ENCODE results near the gene PSORS1C1.
"Not testable (repeated sequence)": the region's sequence is repeated elsewhere in the genome, so short reads cannot be mapped to it uniquely, and the experiment has no call there.

PSORS1C1 gene

GRCh38 chr6:31165064-31165832, 50.6 kb downstream of the PSORS1C1 start:
- Histone ChIP-seq H3K4me1 (ENCODE audit: control insufficient read depth, low read length) (peaks cover 28% of the 10 kb centered on the region), H3K79me2 (ENCODE audit: control insufficient read depth, low read length) (peaks cover 19% of the 10 kb centered on the region), H3K36me3 (ENCODE audit: control insufficient read depth, low read length) (peaks cover 36% of the 10 kb centered on the region), H3K4me2 (ENCODE audit: low read length) (peak overlapping the region; percentile 31)
- H3K27me3 ChIP-seq (ENCODE audit: control insufficient read depth, low read length); H4K20me1 ChIP-seq (ENCODE audit: control insufficient read depth, insufficient read depth, low read depth, low read length); H3K9me3 ChIP-seq (ENCODE audit: control insufficient read depth, insufficient read depth, low read length); H3K9me2 ChIP-seq (replicated peaks; ENCODE audit: control insufficient read depth, low read length); H3K4me3 ChIP-seq (ENCODE audit: low read length); H3F3A ChIP-seq (ENCODE audit: control insufficient read depth, insufficient read depth); H3K27ac ChIP-seq (ENCODE audit: low read depth, low read length): not testable (repeated sequence)

DNA sequence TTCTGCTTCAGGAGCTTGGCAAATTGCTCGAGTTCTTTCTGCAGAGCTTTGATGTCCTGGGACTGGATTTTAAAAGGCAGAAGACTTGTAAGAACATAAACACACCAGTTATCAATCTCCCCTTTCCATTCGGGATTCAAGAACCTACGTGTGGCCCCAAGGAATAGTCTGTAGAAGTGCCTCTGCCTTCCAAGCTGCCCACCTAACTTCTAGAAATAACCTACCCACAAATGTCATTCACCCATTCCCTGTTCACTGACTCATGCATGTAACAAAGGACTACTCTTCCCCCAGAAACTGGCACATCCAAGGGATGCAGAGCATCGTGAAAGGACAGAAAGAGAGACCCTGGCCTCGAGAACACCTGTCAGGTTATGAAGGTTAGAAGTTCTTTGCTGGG, 51.4 kb downstream of the PSORS1C1 start:
- H4K20me1 ChIP-seq (ENCODE audit: control insufficient read depth, insufficient read depth, low read depth, low read length): 0 out of 2 replicates have a peak, but pooled peaks cover 5% of the 10 kb centered on the region
- peaks cover 24% of the 10 kb centered on the region for H3K4me1 ChIP-seq (ENCODE audit: control insufficient read depth, low read length)
- H3K79me2 ChIP-seq (ENCODE audit: control insufficient read depth, low read length): peaks cover 15% of the 10 kb centered on the region
- no peak overlapping the region for H3K4me3 ChIP-seq (ENCODE audit: low read length)
- no peak overlapping the region for H3K27ac ChIP-seq (ENCODE audit: low read depth, low read length)
- H3K9me3 ChIP-seq (ENCODE audit: control insufficient read depth, insufficient read depth, low read length): no peaks in the 10 kb centered on the region
- H3K9me2 ChIP-seq (replicated peaks; ENCODE audit: control insufficient read depth, low read length): no peaks in the 10 kb centered on the region
- H3F3A ChIP-seq (ENCODE audit: control insufficient read depth, insufficient read depth): no peaks in the 10 kb centered on the region
- H3K36me3 ChIP-seq (ENCODE audit: control insufficient read depth, low read length): peaks cover 32% of the 10 kb centered on the region
- H3K4me2 ChIP-seq (ENCODE audit: low read length): no peak overlapping the region
- H3K27me3 ChIP-seq (ENCODE audit: control insufficient read depth, low read length): no peaks in the 10 kb centered on the region
- TF ChIP-seq, protein P1, sequence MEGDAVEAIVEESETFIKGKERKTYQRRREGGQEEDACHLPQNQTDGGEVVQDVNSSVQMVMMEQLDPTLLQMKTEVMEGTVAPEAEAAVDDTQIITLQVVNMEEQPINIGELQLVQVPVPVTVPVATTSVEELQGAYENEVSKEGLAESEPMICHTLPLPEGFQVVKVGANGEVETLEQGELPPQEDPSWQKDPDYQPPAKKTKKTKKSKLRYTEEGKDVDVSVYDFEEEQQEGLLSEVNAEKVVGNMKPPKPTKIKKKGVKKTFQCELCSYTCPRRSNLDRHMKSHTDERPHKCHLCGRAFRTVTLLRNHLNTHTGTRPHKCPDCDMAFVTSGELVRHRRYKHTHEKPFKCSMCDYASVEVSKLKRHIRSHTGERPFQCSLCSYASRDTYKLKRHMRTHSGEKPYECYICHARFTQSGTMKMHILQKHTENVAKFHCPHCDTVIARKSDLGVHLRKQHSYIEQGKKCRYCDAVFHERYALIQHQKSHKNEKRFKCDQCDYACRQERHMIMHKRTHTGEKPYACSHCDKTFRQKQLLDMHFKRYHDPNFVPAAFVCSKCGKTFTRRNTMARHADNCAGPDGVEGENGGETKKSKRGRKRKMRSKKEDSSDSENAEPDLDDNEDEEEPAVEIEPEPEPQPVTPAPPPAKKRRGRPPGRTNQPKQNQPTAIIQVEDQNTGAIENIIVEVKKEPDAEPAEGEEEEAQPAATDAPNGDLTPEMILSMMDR (IDR thresholded peaks at IDR 0.05; ENCODE audit: low read depth, low read length, poor library complexity, severe bottlenecking): no peak
- no peak for TF ChIP-seq EZH2phosphoT487 (IDR thresholded peaks at IDR 0.05; ENCODE audit: borderline replicate concordance, low read length)

DNA sequence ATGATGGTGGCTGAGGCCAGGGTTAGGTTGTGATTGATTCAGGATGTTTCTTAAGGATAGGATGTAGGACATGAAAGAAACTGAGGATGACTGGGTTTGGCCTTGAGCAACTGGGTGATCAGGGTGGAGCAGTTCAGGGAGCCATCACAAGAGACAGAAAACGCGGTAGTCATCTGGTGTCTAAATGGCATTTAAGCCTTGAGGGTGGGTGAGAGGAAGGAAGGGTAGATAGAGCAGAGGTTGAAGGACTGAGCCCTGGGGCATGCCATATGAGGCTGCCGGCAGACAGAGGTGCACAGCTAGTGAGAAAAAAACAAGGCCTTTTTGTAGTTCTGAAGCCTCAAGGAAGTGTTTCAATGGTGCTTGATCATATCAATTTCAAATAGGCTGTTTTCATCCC, 54.0 kb downstream of the PSORS1C1 start:
- H3K36me3 ChIP-seq (ENCODE audit: control insufficient read depth, low read length): peaks cover 6% of the 10 kb centered on the region
- H3K27ac ChIP-seq (ENCODE audit: low read depth, low read length): no peak overlapping the region
- H3K4me3 ChIP-seq (ENCODE audit: low read length): no peak overlapping the region
- H3K4me2 ChIP-seq (ENCODE audit: low read length): no peak overlapping the region
- H3K9me3 ChIP-seq (ENCODE audit: control insufficient read depth, insufficient read depth, low read length): no peaks in the 10 kb centered on the region
- H4K20me1 ChIP-seq (ENCODE audit: control insufficient read depth, insufficient read depth, low read depth, low read length): 0 out of 2 replicates have a peak, but pooled peaks cover 3% of the 10 kb centered on the region
- peaks cover 14% of the 10 kb centered on the region for H3K4me1 ChIP-seq (ENCODE audit: control insufficient read depth, low read length)
- no peak for TF ChIP-seq EZH2phosphoT487 (IDR thresholded peaks at IDR 0.05; ENCODE audit: borderline replicate concordance, low read length)
- TF ChIP-seq, protein P1 (IDR thresholded peaks at IDR 0.05; ENCODE audit: low read depth, low read length, poor library complexity, severe bottlenecking): no peak
- no peaks in the 10 kb centered on the region for H3K79me2 ChIP-seq (ENCODE audit: control insufficient read depth, low read length)
- H3F3A ChIP-seq (ENCODE audit: control insufficient read depth, insufficient read depth): no peaks in the 10 kb centered on the region
- H3K27me3 ChIP-seq (ENCODE audit: control insufficient read depth, low read length): no peaks in the 10 kb centered on the region
- no peaks in the 10 kb centered on the region for H3K9me2 ChIP-seq (replicated peaks; ENCODE audit: control insufficient read depth, low read length)

DNA sequence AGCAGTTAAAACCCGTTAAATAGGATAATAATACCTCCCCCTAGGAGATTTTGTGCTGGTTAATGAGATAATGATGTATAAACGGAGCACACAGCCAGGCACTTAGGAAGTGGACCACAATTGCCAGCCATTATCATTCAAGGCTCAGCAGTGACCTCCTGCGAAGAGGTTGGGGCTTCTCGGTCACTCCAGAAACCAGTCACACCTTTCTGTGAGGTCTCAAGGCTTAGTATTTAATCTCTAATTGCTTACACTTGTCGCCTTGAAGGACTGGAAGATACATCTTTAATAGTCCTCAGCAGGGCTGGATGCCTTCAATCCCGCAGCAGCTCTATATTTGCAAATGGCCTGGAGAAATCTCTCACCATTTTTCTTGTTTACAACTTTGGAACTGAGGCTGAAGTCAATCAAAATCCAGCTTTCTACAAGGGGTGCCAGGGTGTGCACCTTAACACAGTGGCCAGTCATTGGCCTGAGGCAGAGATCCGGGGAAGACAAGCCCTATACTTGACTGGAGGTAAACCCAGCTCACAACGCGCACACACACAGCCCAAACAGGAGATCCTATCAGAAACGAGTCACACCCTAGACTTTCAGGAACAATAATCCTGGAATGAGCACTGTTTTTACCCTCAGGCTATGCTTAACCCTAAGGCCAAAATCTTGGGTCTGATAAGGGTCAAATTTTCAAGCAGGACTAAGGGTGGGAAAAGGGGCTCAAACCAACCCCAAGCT, 54.7 kb downstream of the PSORS1C1 start:
- Histone ChIP-seq H4K20me1 (ENCODE audit: control insufficient read depth, insufficient read depth, low read depth, low read length) (no peaks in the 10 kb centered on the region), H3K9me2 (replicated peaks; ENCODE audit: control insufficient read depth, low read length) (no peaks in the 10 kb centered on the region), H3K79me2 (ENCODE audit: control insufficient read depth, low read length) (no peaks in the 10 kb centered on the region), H3K36me3 (ENCODE audit: control insufficient read depth, low read length) (no peaks in the 10 kb centered on the region), H3K9me3 (ENCODE audit: control insufficient read depth, insufficient read depth, low read length) (no peaks in the 10 kb centered on the region), H3K4me2 (ENCODE audit: low read length) (no peak overlapping the region), H3K4me1 (ENCODE audit: control insufficient read depth, low read length) (peaks cover 8% of the 10 kb centered on the region), H3K27me3 (ENCODE audit: control insufficient read depth, low read length) (no peaks in the 10 kb centered on the region), H3K4me3 (ENCODE audit: low read length) (no peak overlapping the region), H3K27ac (ENCODE audit: low read depth, low read length) (no peak overlapping the region), H3F3A (ENCODE audit: control insufficient read depth, insufficient read depth) (no peaks in the 10 kb centered on the region)
- TF ChIP-seq, protein P1 (IDR thresholded peaks at IDR 0.05; ENCODE audit: low read depth, low read length, poor library complexity, severe bottlenecking): no peak
- no peak for TF ChIP-seq EZH2phosphoT487 (IDR thresholded peaks at IDR 0.05; ENCODE audit: borderline replicate concordance, low read length)

- not testable (repeated sequence) for H3K4me1 ChIP-seq (ENCODE audit: control insufficient read depth, low read length); H3K4me3 ChIP-seq (ENCODE audit: low read length); H3K9me2 ChIP-seq (replicated peaks; ENCODE audit: control insufficient read depth, low read length); H3F3A ChIP-seq (ENCODE audit: control insufficient read depth, insufficient read depth); H3K4me2 ChIP-seq (ENCODE audit: low read length); H3K36me3 ChIP-seq (ENCODE audit: control insufficient read depth, low read length); H3K27ac ChIP-seq (ENCODE audit: low read depth, low read length); H3K9me3 ChIP-seq (ENCODE audit: control insufficient read depth, insufficient read depth, low read length); H3K27me3 ChIP-seq (ENCODE audit: control insufficient read depth, low read length); H3K79me2 ChIP-seq (ENCODE audit: control insufficient read depth, low read length); H4K20me1 ChIP-seq (ENCODE audit: control insufficient read depth, insufficient read depth, low read depth, low read length)
Observed at GRCh38 chr6:31169858-31170599, 55.4 kb downstream of the PSORS1C1 start.
